Measurements from ENCODE around the gene SYT1. TPM values are rescaled to one million over a fixed set of nuclear protein-coding genes. Genes with fewer than 3 reads are reported as not detected.
A peak's percentile ranks its signal among the peaks of the same experiment; 100 is the strongest.

The SYT1 gene
- total and polyA plus RNA-seq, 2 of the 8 experiments (the other 6 are each of a cell fraction or from before 2014, with no cell fraction given): 11.0 to 34.6 TPM

- peaks cover 0 to 4% (median under 1%) of the 10 kb centered on the region in 4 experiments; a peak in 2 of 7 replicates for H3K4me1 ChIP-seq (replicated peaks in 1 of 4; ENCODE audit: control insufficient read depth in 3 of 4, insufficient read depth in 4 of 4, low read length in 3 of 4)
- H4K5ac ChIP-seq (ENCODE audit: insufficient read length, low read depth, low read length): no peak overlapping the region
- H3K4me3 ChIP-seq (ENCODE audit: extremely low read depth in 1 of 4, insufficient read depth in 2 of 4, low read depth in 3 of 4, low read length in 4 of 4): no peak overlapping the region
- no peaks in the 10 kb centered on the region for H3K79me2 ChIP-seq (ENCODE audit: control insufficient read depth in 1 of 2, insufficient read depth in 2 of 2, low read length in 2 of 2)
- no peak overlapping the region for H2BK20ac ChIP-seq (ENCODE audit: low read length)
- no peak overlapping the region for H3K27ac ChIP-seq (ENCODE audit: low read depth, low read length)
- no peak overlapping the region for H3K4ac ChIP-seq (replicated peaks; ENCODE audit: insufficient read length, low read depth, low read length)
- H2BK5ac ChIP-seq (ENCODE audit: low read depth, low read length): no peak overlapping the region
- H2BK120ac ChIP-seq (replicated peaks; ENCODE audit: low read depth, low read length): no peak overlapping the region
- H3K4me2 ChIP-seq (ENCODE audit: insufficient read depth in 1 of 2, low read depth in 2 of 2, low read length in 2 of 2): no peak overlapping the region
- H3K23me2 ChIP-seq (ENCODE audit: low read depth, low read length): no peaks in the 10 kb centered on the region
- no peak overlapping the region for H2BK12ac ChIP-seq (ENCODE audit: low read depth, low read length)
- H4K20me1 ChIP-seq (replicated peaks in 1 of 2; ENCODE audit: control insufficient read depth in 1 of 2, insufficient read depth in 2 of 2, low read length in 2 of 2): no peaks in the 10 kb centered on the region
- H3K79me1 ChIP-seq (ENCODE audit: low read depth, low read length): no peaks in the 10 kb centered on the region
- no peak overlapping the region for H2BK15ac ChIP-seq (ENCODE audit: low read length)
- POLR2A ChIA-PET (ENCODE audit: partially characterized antibody): interaction anchor here (0.8 kb wide), 1 partner anchor 8 kb away, joined by 3 read pairs; no protein-coding TSS in a partner anchor
- no peak for TF ChIP-seq SRF (IDR thresholded peaks at IDR 0.05; ENCODE audit: low read depth, low read length)
- no peak for TF ChIP-seq CBX8 (IDR thresholded peaks at IDR 0.05; ENCODE audit: borderline replicate concordance, low read depth, low read length)
- no peak for TF ChIP-seq JUND (IDR thresholded peaks at IDR 0.05; ENCODE audit: low read length)
- no peak for TF ChIP-seq SP2 (IDR thresholded peaks at IDR 0.05; ENCODE audit: low read length)
- no peak for TF ChIP-seq BCL11A (IDR thresholded peaks at IDR 0.05; ENCODE audit: low read depth in 2 of 2, low read length in 2 of 2)
- TF ChIP-seq CREB1 (IDR thresholded peaks at IDR 0.05): no peak
- no peak for TF ChIP-seq USF2 (IDR thresholded peaks at IDR 0.05; ENCODE audit: low read length)
- no peak for TF ChIP-seq RXRA (IDR thresholded peaks at IDR 0.05; ENCODE audit: insufficient read depth, low read depth, low read length)
- no peaks in the 10 kb centered on the region for H3K36me3 ChIP-seq (ENCODE audit: control insufficient read depth in 2 of 4, insufficient read depth in 4 of 4, low read length in 3 of 4)
- H2AK5ac ChIP-seq (ENCODE audit: low read depth, low read length): no peak overlapping the region
- H3K9me3 ChIP-seq (ENCODE audit: insufficient read depth in 2 of 2, low read depth in 1 of 2, low read length in 1 of 2): no peaks in the 10 kb centered on the region
- H3K14ac ChIP-seq (ENCODE audit: insufficient read length): no peak overlapping the region
- no peak overlapping the region for H3K23ac ChIP-seq (ENCODE audit: insufficient read length)
- FAIRE-seq (no peak), DNase-seq (ENCODE audit: low read depth in 1 of 2, low spot score in 2 of 2) (no peak)
- WGBS, 2 experiments (ENCODE audit: extremely low coverage in 1 of 2, insufficient coverage in 1 of 2, insufficient read length in 1 of 2, insufficient replicate concordance in 2 of 2, low coverage in 1 of 2, low lambda C conversion rate in 2 of 2, missing lambda C conversion rate in 1 of 2): 86% methylated on average over 2 of the region's 2 CpGs; no CpG with 5 or more reads in 1 of the 2 experiments
- CTCF ChIA-PET (ENCODE audit: partially characterized antibody): interaction anchor here (0.9 to 1.2 kb wide), 2 partner anchors 16 to 22 kb away, joined by 3 read pairs; no protein-coding TSS in a partner anchor
- H3K9ac ChIP-seq (replicated peaks in 1 of 4; ENCODE audit: extremely low read depth in 1 of 4, low read depth in 3 of 4, low read length in 3 of 4): no peak overlapping the region
- H4K8ac ChIP-seq (ENCODE audit: extremely low read depth, insufficient read depth, low read length): 0 out of 2 replicates have a peak overlapping the region, but pooled peaks have one; percentile 82
- no peak overlapping the region for H3K56ac ChIP-seq (replicated peaks; ENCODE audit: insufficient read length, low read depth, low read length)
- H2AFZ ChIP-seq (ENCODE audit: low read length): no peak overlapping the region
- no peak overlapping the region for H3K18ac ChIP-seq (ENCODE audit: extremely low read depth, low read length)
- no peaks in the 10 kb centered on the region for H3K27me3 ChIP-seq (replicated peaks in 1 of 4; ENCODE audit: control insufficient read depth in 3 of 4, extremely low read depth in 1 of 4, insufficient read depth in 3 of 4, low read length in 3 of 4)
- no peak overlapping the region for H4K91ac ChIP-seq (replicated peaks; ENCODE audit: insufficient read length, low read length)
Observed at GRCh38 chr12:79397609-79398008, 533.0 kb downstream of the SYT1 start.

Data from H1 (cell line).